Natural killer cell treated with Interleukin-12 subunit alpha and Interleukin-12 subunit beta and Interleukin-15 and Interleukin-18, amount 100 ng/mL, for 72 hours (primary cell): ENCODE measurements around the gene RPS16. TPM values are rescaled to one million over a fixed set of nuclear protein-coding genes. Genes with fewer than 3 reads are reported as not detected.

Experiments used
- ATAC-seq, 2 donors: fragments of 150-1000 bp; cut with Tn5 transposase in 1 of 2; sonication (Bioruptor Pico), chemical (Tn5 transposase) in 1 of 2; 2 replicates each; pipeline ENCODE4 v1.10.0; 2021
- DNase-seq: peaks from one replicate; pipeline ENCODE4 v3.0.0; 2022; ENCODE audit warnings: low spot score
- H3K27ac Mint-ChIP-seq, 2 donors: 1 replicate in 1 of 2; 2 replicates in 1 of 2; pipeline ENCODE4 v1.8.0; 2022; ENCODE audit warnings: mixed read lengths in 2 of 2, mild to moderate bottlenecking in 1 of 2, moderate library complexity in 1 of 2
- H3K27me3 Mint-ChIP-seq, 2 donors: 1 replicate in 1 of 2; 2 replicates in 1 of 2; pipeline ENCODE4 v1.8.0; 2022; ENCODE audit warnings: mixed read lengths in 2 of 2
- H3K36me3 Mint-ChIP-seq: one replicate; pipeline ENCODE4 v1.8.0; 2022; ENCODE audit warnings: mixed read lengths
- H3K4me1 Mint-ChIP-seq, 2 donors: 1 replicate in 1 of 2; 2 replicates in 1 of 2; pipeline ENCODE4 v1.8.0; 2022; ENCODE audit warnings: low read depth in 2 of 2, mixed read lengths in 2 of 2, mild to moderate bottlenecking in 1 of 2
- H3K4me3 Mint-ChIP-seq: one replicate; pipeline ENCODE4 v1.8.0; 2022; ENCODE audit warnings: mixed read lengths
- H3K9me3 Mint-ChIP-seq: 2 replicates; pipeline ENCODE4 v1.8.0; 2022; ENCODE audit warnings: mixed read lengths
- total RNA-seq, 2 donors: library from RNA; stranded (reverse); gene quantifications; one replicate each; pipeline ENCODE4 v1.2.3, GENCODE V29; 2022

RPS16 gene
- total RNA-seq, 2 donors from 2014 or later: 1,544 to 1,854 TPM

DNA sequence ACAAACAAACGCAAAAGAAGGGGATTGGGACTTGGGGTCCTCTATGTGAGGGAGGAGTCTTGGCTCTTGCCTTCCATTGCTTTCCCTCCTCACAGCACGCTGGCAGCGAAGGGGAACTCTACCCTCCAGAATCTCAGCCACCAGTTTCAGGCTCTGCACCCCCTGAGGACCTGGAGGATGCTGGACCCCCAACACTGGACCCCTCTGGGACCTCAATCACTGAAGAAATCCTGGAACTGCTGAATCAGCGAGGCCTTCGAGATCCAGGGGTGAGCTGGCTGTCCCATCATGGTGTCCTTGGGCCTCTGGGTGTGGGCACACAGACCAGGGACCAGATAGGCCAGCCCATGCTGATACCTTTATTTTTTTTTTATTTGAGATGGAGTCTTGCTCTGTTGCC, 13.7 kb downstream of the RPS16 start:
- no peak for ATAC-seq
- no peak overlapping the region for H3K27ac Mint-ChIP-seq
- H3K9me3 Mint-ChIP-seq: no peaks in the 10 kb centered on the region
- H3K27me3 Mint-ChIP-seq: no peaks in the 10 kb centered on the region
- peaks cover 6 to 11% of the 10 kb centered on the region in 2 donors for H3K4me1 Mint-ChIP-seq
- no peak overlapping the region for H3K4me3 Mint-ChIP-seq
- DNase-seq: no peak
- H3K36me3 Mint-ChIP-seq: no peaks in the 10 kb centered on the region

DNA sequence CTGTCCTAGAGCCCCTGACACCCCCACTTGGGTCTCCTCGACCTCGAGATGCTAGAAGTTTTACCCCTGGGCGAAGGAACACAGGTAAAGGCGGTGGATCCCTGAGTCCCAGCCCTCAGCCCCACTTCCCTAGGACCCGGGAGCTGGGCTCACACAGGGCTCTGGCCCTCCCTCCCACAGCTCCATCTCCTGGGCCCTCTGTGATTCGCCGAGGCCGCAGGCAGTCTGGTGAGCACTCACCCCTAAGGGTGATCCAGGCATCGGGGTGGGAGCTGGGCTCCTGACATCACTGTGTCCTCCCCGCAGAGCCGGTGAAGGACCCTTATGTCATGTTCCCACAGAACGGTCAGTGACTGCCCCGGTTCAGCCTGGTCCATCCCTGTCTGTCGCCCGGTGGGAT, 15.0 kb downstream of the RPS16 start:
- no peak overlapping the region for H3K27ac Mint-ChIP-seq
- H3K9me3 Mint-ChIP-seq: no peaks in the 10 kb centered on the region
- peaks cover 4 to 5% of the 10 kb centered on the region in 2 donors for H3K4me1 Mint-ChIP-seq
- DNase-seq (no peak), ATAC-seq (no peak)
- H3K36me3 Mint-ChIP-seq: no peaks in the 10 kb centered on the region
- no peak overlapping the region for H3K4me3 Mint-ChIP-seq
- no peaks in the 10 kb centered on the region for H3K27me3 Mint-ChIP-seq

DNA sequence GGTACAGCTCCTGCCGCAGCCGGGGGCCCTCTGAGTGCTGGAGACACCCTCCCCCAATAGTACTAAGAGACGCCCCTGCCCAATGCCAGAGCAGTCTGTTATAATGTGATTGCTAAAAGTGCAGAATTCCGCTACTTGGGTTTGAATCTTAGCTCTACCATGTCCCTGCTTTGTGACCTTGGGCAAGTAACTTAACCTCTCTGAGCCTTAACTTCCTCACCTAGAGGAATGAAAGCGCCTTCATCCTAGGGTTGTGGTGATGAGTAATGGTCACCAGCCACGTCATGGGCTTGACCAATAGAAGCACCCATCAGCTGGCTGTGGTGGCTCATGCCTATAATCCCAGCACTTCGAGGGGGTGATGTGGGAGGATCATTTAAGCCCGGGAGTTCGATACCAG, 16.7 kb downstream of the RPS16 start:
- Mint-ChIP-seq H3K4me3 (no peak overlapping the region), H3K36me3 (no peaks in the 10 kb centered on the region)

DNA sequence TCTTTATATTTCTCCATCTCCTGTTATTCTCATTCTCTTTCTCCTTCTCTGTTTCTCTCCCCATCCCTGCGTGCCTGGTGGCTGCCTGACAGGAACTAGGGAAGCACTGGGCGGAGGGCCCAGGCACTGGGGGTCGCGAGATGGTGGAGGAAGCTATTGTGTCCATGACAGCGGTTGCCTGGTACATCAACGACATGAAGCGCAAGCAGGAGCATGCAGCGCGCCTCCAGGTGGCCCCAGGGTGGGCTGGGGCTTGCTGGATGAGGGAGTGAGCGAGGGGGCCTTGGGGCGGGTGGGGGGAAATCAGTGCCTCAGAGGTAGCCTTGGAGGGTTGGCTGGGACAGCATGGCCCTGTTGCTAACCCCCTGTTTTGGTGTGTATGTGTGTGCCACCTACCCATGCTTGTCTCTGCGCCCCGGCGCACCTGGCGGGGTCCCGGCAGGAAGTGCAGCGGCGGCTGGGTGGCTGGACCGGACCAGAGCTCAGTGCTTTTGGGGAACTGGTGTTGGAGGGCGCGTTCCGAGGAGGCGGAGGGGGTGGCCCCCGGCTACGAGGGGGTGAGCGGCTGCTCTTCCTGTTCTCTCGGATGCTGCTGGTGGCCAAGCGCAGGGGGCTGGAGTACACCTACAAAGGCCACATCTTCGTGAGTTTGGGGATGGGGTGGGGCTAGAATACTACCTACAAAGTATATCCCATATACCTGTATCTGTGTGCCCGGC, 18.1 kb downstream of the RPS16 start:
- peaks cover 14 to 17% of the 10 kb centered on the region in 2 donors for H3K4me1 Mint-ChIP-seq

More for the DNA sequence above, 16.7 kb downstream of the RPS16 start:
- peaks cover 9 to 12% of the 10 kb centered on the region in 2 donors for H3K4me1 Mint-ChIP-seq
- DNase-seq (no peak), ATAC-seq (no peak)
- H3K27ac Mint-ChIP-seq: no peak overlapping the region
- H3K9me3 Mint-ChIP-seq: no peaks in the 10 kb centered on the region
- H3K27me3 Mint-ChIP-seq: no peaks in the 10 kb centered on the region

GRCh38 chr19:39416152-39417120, 19.3 kb downstream of the RPS16 start:
- no peaks in the 10 kb centered on the region for H3K9me3 Mint-ChIP-seq
- H3K4me3 Mint-ChIP-seq: no peak overlapping the region
- no peaks in the 10 kb centered on the region for H3K36me3 Mint-ChIP-seq
- H3K27ac Mint-ChIP-seq: no peak overlapping the region
- H3K4me1 Mint-ChIP-seq: peaks cover 23 to 26% of the 10 kb centered on the region in 2 donors
- ATAC-seq (no peak), DNase-seq (no peak)
- H3K27me3 Mint-ChIP-seq: no peaks in the 10 kb centered on the region

More for the DNA sequence above, 18.1 kb downstream of the RPS16 start:
- no peaks in the 10 kb centered on the region for H3K27me3 Mint-ChIP-seq
- DNase-seq (no peak), ATAC-seq (no peak)
- H3K27ac Mint-ChIP-seq: no peak overlapping the region
- H3K36me3 Mint-ChIP-seq: no peaks in the 10 kb centered on the region
- no peaks in the 10 kb centered on the region for H3K9me3 Mint-ChIP-seq
- no peak overlapping the region for H3K4me3 Mint-ChIP-seq

- Mint-ChIP-seq H3K27ac (no peak overlapping the region), H3K36me3 (no peaks in the 10 kb centered on the region)
Measured at GRCh38 chr19:39415111-39416046, 20.4 kb downstream of the RPS16 start.

DNA sequence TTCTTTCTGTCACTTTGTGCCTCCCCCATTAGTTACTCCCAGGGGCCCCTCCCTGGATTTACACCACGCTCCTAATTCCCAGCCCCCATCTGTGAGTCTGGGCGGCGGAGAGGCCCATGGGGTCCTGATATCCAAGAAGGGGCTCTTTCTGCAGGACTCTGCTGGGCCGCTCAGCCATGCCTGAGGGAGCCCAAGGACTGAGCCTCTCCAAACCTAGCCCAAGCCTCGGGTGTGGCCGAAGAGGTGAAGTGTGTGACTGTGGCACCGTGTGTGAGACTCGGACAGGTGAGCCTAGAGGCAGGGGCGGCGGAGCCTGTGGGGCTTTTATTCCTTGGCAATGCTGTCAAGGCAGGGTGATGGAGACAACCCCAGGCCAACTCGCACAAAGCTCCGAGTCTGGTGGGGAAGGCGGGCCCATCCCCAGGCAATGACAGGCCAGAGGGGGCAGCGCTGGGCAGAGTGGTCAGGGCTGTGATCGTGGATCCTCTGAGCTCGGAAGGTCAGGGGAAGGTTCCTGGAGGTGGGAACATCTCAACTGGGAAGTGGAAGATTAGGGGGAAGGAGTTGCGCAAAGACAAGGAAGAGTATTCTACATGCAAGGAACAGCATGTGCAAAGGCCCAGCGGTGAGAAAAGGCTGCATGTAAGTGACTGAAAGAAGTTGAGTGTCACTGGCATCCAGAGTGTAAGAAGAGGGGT, 21.7 kb downstream of the RPS16 start:
- H3K4me1 Mint-ChIP-seq: peaks cover 39 to 40% of the 10 kb centered on the region in 2 donors
- peak overlapping the region; percentile 81 for H3K4me3 Mint-ChIP-seq

More at GRCh38 chr19:39415111-39416046, 20.4 kb downstream of the RPS16 start:
- ATAC-seq (no peak), DNase-seq (no peak)
- Mint-ChIP-seq H3K4me3 (no peak overlapping the region), H3K4me1 (peaks cover 34 to 36% of the 10 kb centered on the region in 2 donors), H3K9me3 (no peaks in the 10 kb centered on the region), H3K27me3 (no peaks in the 10 kb centered on the region)

DNA sequence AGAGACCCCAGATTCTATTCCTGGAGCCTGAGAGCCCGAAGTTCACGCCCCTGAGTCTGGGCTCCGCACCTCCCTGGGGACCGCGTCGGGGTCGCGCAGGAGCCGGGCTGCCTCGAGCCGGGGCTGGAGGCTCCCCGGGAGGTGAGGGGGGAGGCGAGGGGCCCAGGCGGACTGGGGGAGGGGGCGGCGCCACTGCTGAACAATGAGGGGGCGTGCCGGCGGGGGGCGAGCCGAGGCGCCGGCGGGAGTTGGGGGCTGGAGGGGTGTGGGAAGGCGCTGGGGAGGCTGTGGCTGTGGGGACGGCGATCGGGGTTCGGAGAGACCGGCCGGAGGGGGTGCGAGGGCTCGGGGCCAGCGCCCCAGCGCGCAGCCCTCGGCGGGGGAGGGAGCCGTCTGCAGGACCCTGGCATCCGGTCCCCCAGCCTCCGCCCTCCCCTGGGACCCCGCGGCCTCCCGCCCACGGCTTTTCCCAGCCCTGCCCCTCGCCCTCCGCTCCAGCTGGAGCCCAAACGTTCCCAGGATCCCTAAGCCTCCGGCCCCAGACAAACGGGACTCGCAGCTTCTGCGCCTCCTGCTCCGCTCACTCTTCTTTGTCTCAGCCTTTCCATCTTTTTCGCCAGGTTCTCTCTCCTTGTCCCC, 22.4 kb downstream of the RPS16 start:
- no peak for ATAC-seq
- H3K9me3 Mint-ChIP-seq: no peaks in the 10 kb centered on the region
- H3K4me3 Mint-ChIP-seq: peak overlapping the region; percentile 81
- no peak for DNase-seq
- peaks cover 6% of the 10 kb centered on the region for H3K36me3 Mint-ChIP-seq
- no peaks in the 10 kb centered on the region for H3K27me3 Mint-ChIP-seq
- H3K27ac Mint-ChIP-seq: peak overlapping the region; percentile 76 to 78
- peaks cover 45 to 46% of the 10 kb centered on the region in 2 donors for H3K4me1 Mint-ChIP-seq

More for the DNA sequence above, 21.7 kb downstream of the RPS16 start:
- Mint-ChIP-seq H3K9me3 (no peaks in the 10 kb centered on the region), H3K36me3 (no peaks in the 10 kb centered on the region), H3K27me3 (no peaks in the 10 kb centered on the region), H3K27ac (peak overlapping the region; percentile 54 to 76)
- ATAC-seq (no peak), DNase-seq (no peak)

GRCh38 chr19:39412867-39413271, 22.9 kb downstream of the RPS16 start:
- Mint-ChIP-seq H3K27ac (peak overlapping the region in 1 of 2 donors; percentile 78), H3K4me1 (peaks cover 50 to 52% of the 10 kb centered on the region in 2 donors), H3K9me3 (no peaks in the 10 kb centered on the region), H3K27me3 (no peaks in the 10 kb centered on the region), H3K4me3 (peak overlapping the region; percentile 81), H3K36me3 (peaks cover 6% of the 10 kb centered on the region)
- DNase-seq (no peak), ATAC-seq (no peak)

GRCh38 chr19:39412100-39412866, 23.5 kb downstream of the RPS16 start, which contains the start of gene PLEKHG2:
Gene PLEKHG2 (plus strand): TSS chr19:39412669. CDS start chr19:39414087, 1,418 bp downstream.
- ATAC-seq (peak; percentile 84 to 90), DNase-seq (peak; percentile 97)
- H3K4me1 Mint-ChIP-seq: peaks cover 51 to 53% of the 10 kb centered on the region in 2 donors
- H3K27me3 Mint-ChIP-seq: no peaks in the 10 kb centered on the region
- H3K4me3 Mint-ChIP-seq: peak within 1 kb of the TSS; percentile 81
- H3K27ac Mint-ChIP-seq: peak within 1 kb of the TSS; percentile 78 to 98
- H3K36me3 Mint-ChIP-seq: peaks cover 6% of the 10 kb centered on the region
- H3K9me3 Mint-ChIP-seq: no peaks in the 10 kb centered on the region

DNA sequence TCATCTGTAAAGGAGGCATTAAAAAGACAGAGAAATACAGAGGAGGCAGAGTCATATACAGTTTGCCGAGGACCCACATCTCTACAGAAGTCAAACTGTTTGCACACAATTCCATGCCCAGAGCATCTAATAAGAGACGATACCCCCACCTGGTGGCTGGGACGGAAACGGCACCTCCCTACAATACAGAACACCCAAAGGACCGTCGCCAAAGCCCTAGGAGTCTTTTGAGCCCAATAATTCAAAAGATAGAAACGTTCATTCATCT, 24.0 kb downstream of the RPS16 start:
- peak; percentile 62 to 71 for ATAC-seq
- Mint-ChIP-seq H3K36me3 (peaks cover 6% of the 10 kb centered on the region), H3K27me3 (no peaks in the 10 kb centered on the region)

More for the DNA sequence above, 24.0 kb downstream of the RPS16 start:
- Mint-ChIP-seq H3K9me3 (no peaks in the 10 kb centered on the region), H3K4me3 (peak overlapping the region; percentile 81), H3K4me1 (peaks cover 53 to 56% of the 10 kb centered on the region in 2 donors), H3K27ac (peak overlapping the region; percentile 78 to 98)
- DNase-seq: peak; percentile 87
